ENCODE measurements around the gene SPPL3.

- TF ChIP-seq CTCF (IDR thresholded peaks at IDR 0.05) (no peak), SIN3A (IDR thresholded peaks at IDR 0.05; ENCODE audit: borderline replicate concordance, insufficient read depth, low read depth, low read length) (no peak), POLR2AphosphoS5 (IDR thresholded peaks at IDR 0.05; ENCODE audit: low read depth, low read length) (no peak), TCF7L2 (IDR thresholded peaks at IDR 0.05; ENCODE audit: low read depth, low read length) (no peak), REST (IDR thresholded peaks at IDR 0.05; ENCODE audit: insufficient read depth in 1 of 2, low read depth in 2 of 2, low read length in 1 of 2) (no peak)
Observed at GRCh38 chr12:120862664-120863063, 41.5 kb downstream of the SPPL3 start.
